Measurements from ENCODE around the gene OR2T33. TPM values are rescaled to one million over a fixed set of nuclear protein-coding genes. Genes with fewer than 3 reads are reported as not detected.
"Not testable (repeated sequence)": the region's sequence is repeated elsewhere in the genome, so short reads cannot be mapped to it uniquely, and the experiment has no call there.

The OR2T33 gene
- total and polyA plus RNA-seq, 2 donors (not counting 3 experiments of a cell fraction or from before 2014, with no cell fraction given) = not detected

GRCh38 chr1:248288391-248288790, 10.6 kb upstream of the OR2T33 start:
- intact Hi-C loops (cut with micrococcal nuclease) (no loop called here), dilution Hi-C loops (cut with MboI; ENCODE audit: extremely low pct_ligation_motif_present, low sequenced_read_pairs) (no loop called here)
- Histone ChIP-seq H3K4me1 (ENCODE audit: control insufficient read depth, extremely low read depth, insufficient read depth, low read length) (no peaks in the 10 kb centered on the region), H3K27ac (ENCODE audit: insufficient read depth, low read depth, low read length) (no peak overlapping the region), H4K20me1 (replicated peaks; ENCODE audit: control insufficient read depth, extremely low read depth, insufficient read depth, low read length) (no peaks in the 10 kb centered on the region), H2AFZ (ENCODE audit: low read depth, low read length) (no peak overlapping the region), H3K9me1 (replicated peaks; ENCODE audit: control insufficient read depth, extremely low read depth, insufficient read depth, low read length) (no peaks in the 10 kb centered on the region), H3K9me3 (replicated peaks; ENCODE audit: control insufficient read depth, insufficient read depth, low read length) (no peaks in the 10 kb centered on the region), H3K36me3 (ENCODE audit: control insufficient read depth in 2 of 2, extremely low read depth in 1 of 2, insufficient read depth in 2 of 2, low read length in 2 of 2) (no peaks in the 10 kb centered on the region), H3K27me3 (ENCODE audit: control insufficient read depth in 2 of 2, insufficient read depth in 2 of 2, low read length in 2 of 2) (no peaks in the 10 kb centered on the region), H3K4me3 (replicated peaks in 1 of 3; ENCODE audit: insufficient read depth in 1 of 3, low read depth in 1 of 3, low read length in 3 of 3) (no peak overlapping the region), H3K79me2 (ENCODE audit: control insufficient read depth, insufficient read depth, low read length) (no peaks in the 10 kb centered on the region), H3K4me2 (ENCODE audit: insufficient read depth, low read length) (no peak overlapping the region), H3K9ac (replicated peaks; ENCODE audit: extremely low read depth, insufficient read depth, low read length) (no peak overlapping the region)
- TF ChIP-seq EZH2 (IDR thresholded peaks at IDR 0.05; ENCODE audit: borderline replicate concordance, low read depth, low read length, severe bottlenecking) = no peak
- no peak for TF ChIP-seq POLR2AphosphoS5 (IDR thresholded peaks at IDR 0.05; ENCODE audit: insufficient read depth, low read depth, low read length)
- TF ChIP-seq MAX (IDR thresholded peaks at IDR 0.05; ENCODE audit: insufficient read depth, insufficient read length) = no peak
- no peak for TF ChIP-seq JUN (IDR thresholded peaks at IDR 0.05; ENCODE audit: borderline replicate concordance, insufficient read depth, insufficient read length, low read depth)
- TF ChIP-seq MYC (IDR thresholded peaks at IDR 0.05; ENCODE audit: low read depth, low read length) = no peak
- no peak for TF ChIP-seq GATA2 (IDR thresholded peaks at IDR 0.05; ENCODE audit: insufficient read depth, insufficient read length, low read depth, low read length)
- no peak for TF ChIP-seq FOS (IDR thresholded peaks at IDR 0.05; ENCODE audit: borderline replicate concordance, insufficient read depth, low read length)
- no peak for TF ChIP-seq CTCF (IDR thresholded peaks at IDR 0.05; ENCODE audit: extremely low read depth in 1 of 2, insufficient read depth in 1 of 2, low read depth in 1 of 2, low read length in 2 of 2)
- no peak for TF ChIP-seq POLR2A (IDR thresholded peaks at IDR 0.05; ENCODE audit: low read depth, low read length)
- DNase-seq (ENCODE audit: low read depth, low spot score) = no peak
- FAIRE-seq = no peak
- POLR2A ChIA-PET = no interaction called here
- BruUV-seq (replicated peaks) = no TSS peak
- CTCF ChIA-PET = no interaction called here

- H2AFZ ChIP-seq (ENCODE audit: low read depth, low read length); H3K9me1 ChIP-seq (replicated peaks; ENCODE audit: control insufficient read depth, extremely low read depth, insufficient read depth, low read length); H3K4me3 ChIP-seq (replicated peaks in 1 of 3; ENCODE audit: insufficient read depth in 1 of 3, low read depth in 1 of 3, low read length in 3 of 3); H3K79me2 ChIP-seq (ENCODE audit: control insufficient read depth, insufficient read depth, low read length); H3K27me3 ChIP-seq (ENCODE audit: control insufficient read depth in 2 of 2, insufficient read depth in 2 of 2, low read length in 2 of 2); H3K4me2 ChIP-seq (ENCODE audit: insufficient read depth, low read length); H3K36me3 ChIP-seq (ENCODE audit: control insufficient read depth in 2 of 2, extremely low read depth in 1 of 2, insufficient read depth in 2 of 2, low read length in 2 of 2); H3K4me1 ChIP-seq (ENCODE audit: control insufficient read depth, extremely low read depth, insufficient read depth, low read length); intact Hi-C loops (cut with micrococcal nuclease); dilution Hi-C loops (cut with MboI; ENCODE audit: extremely low pct_ligation_motif_present, low sequenced_read_pairs); DNase-seq (ENCODE audit: low read depth, low spot score); H3K9ac ChIP-seq (replicated peaks; ENCODE audit: extremely low read depth, insufficient read depth, low read length); CTCF ChIA-PET; POLR2A ChIA-PET; H3K9me3 ChIP-seq (replicated peaks; ENCODE audit: control insufficient read depth, insufficient read depth, low read length); H3K27ac ChIP-seq (ENCODE audit: insufficient read depth, low read depth, low read length); BruUV-seq (replicated peaks); H4K20me1 ChIP-seq (replicated peaks; ENCODE audit: control insufficient read depth, extremely low read depth, insufficient read depth, low read length); FAIRE-seq: not testable (repeated sequence)
These were observed 4.6 kb downstream of the OR2T33 start for GRCh38 chr1:248273225-248273624.
